Stimulated activated CD8-positive, alpha-beta memory T cell treated with anti-CD3 and anti-CD28 coated beads, Interleukin-7, amount 100 ng/mL, for 48 hours (primary cell): ENCODE measurements around the gene AK2.

ENCODE experiments used
- DNase-seq, 2 donors: peaks; one replicate each; pipeline ENCODE4 v3.0.0-alpha.2; 2020; ENCODE audit warnings: low read depth in 1 of 2; ENCODE audit errors: extremely low read depth in 1 of 2

AK2 gene

GRCh38 chr1:33024430-33025179 is 12.1 kb downstream of the AK2 start:
- peak; percentile 59 to 64 for DNase-seq

- no peak for DNase-seq
Measured at GRCh38 chr1:33022650-33023200, 14.0 kb downstream of the AK2 start.

- DNase-seq, result no peak
Measured at GRCh38 chr1:33021567-33022431, 14.9 kb downstream of the AK2 start.

GRCh38 chr1:33018112-33018511 is 18.6 kb downstream of the AK2 start:
- DNase-seq, result no peak

GRCh38 chr1:33017175-33017574 is 19.5 kb downstream of the AK2 start:
- DNase-seq, result no peak

GRCh38 chr1:33015216-33015615 is 21.5 kb downstream of the AK2 start:
- DNase-seq, result no peak

- no peak for DNase-seq
Measured at GRCh38 chr1:33014464-33015163, 22.1 kb downstream of the AK2 start.

GRCh38 chr1:33013791-33014190 is 22.9 kb downstream of the AK2 start:
- DNase-seq, result no peak

GRCh38 chr1:33012165-33012564 is 24.5 kb downstream of the AK2 start:
- DNase-seq, result no peak

GRCh38 chr1:33010932-33011731 is 25.6 kb downstream of the AK2 start:
- DNase-seq, result no peak

GRCh38 chr1:33009561-33009960 is 27.1 kb downstream of the AK2 start:
- no peak for DNase-seq

GRCh38 chr1:33008051-33008914 is 28.4 kb downstream of the AK2 start:
- DNase-seq, result no peak

GRCh38 chr1:33007190-33008050 is 29.3 kb downstream of the AK2 start:
- DNase-seq, result no peak

GRCh38 chr1:33005838-33006421 is 30.8 kb downstream of the AK2 start:
- no peak for DNase-seq

GRCh38 chr1:33005117-33005837 is 31.4 kb downstream of the AK2 start:
- no peak for DNase-seq

GRCh38 chr1:33004613-33005012 is 32.1 kb downstream of the AK2 start:
- no peak for DNase-seq

GRCh38 chr1:33003657-33004056 is 33.0 kb downstream of the AK2 start:
- no peak for DNase-seq

GRCh38 chr1:33002006-33002405 is 34.7 kb downstream of the AK2 start:
- DNase-seq, result no peak
